Esophagus muscularis mucosa (tissue), 3 donors: ENCODE results near the gene RASSF3.

ENCODE experiments used
- POLR2A ChIP-seq: fragments of 450-650 bp; IDR thresholded peaks from one replicate; pipeline ENCODE4 v1.6.1; 2017; ENCODE audit warnings: antibody characterized with exemption, moderate library complexity, mild to moderate bottlenecking, low read depth
- POLR2AphosphoS5 ChIP-seq, 2 donors: sonication (generic); formaldehyde crosslinking; IDR thresholded peaks; one replicate each; pipeline ENCODE4 v1.6.1; 2017; ENCODE audit warnings: antibody characterized with exemption in 2 of 2
- TF ChIP-seq, protein P1 (sequence below), 3 experiments: fragments of 200-600 bp in 2 of 3; fragments of 450-650 bp in 1 of 3; sonication (generic) in 2 of 3; IDR thresholded peaks; one replicate each; pipeline ENCODE4 v1.5.1; 2017 to 2019; ENCODE audit warnings: antibody characterized with exemption in 3 of 3, mild to moderate bottlenecking in 2 of 3, moderate library complexity in 1 of 3

DNA sequence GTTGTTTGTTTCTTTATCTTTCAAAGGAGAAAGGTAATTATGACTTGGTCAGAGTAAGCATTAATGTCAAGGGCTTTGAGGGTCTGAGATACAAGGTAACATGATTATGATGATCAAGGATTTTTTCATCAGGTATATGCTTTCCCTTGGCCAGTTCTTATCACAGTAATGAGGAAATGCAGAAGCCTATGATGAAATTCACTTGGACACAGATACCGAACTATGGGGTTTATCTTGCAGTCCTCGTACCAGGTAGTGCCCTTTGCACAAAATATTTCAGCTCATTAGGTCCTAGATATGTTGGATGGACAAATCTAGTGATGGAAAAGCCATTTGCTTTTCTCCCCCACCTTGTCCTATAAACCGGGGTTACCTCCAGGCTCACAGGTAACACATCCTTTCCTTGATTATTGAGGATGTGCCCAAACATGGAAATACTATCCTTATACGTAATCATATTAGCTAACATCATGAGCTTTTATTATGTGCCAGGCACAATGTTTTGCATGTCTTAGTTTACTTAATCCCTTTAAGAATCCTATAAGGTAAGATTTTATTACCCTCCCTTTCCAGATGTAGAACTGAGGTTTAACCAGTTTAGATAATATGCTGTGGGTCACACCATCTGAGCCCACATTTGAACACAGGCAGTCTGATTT is 7.0 kb upstream of the RASSF3 start:
- TF ChIP-seq, protein P1, sequence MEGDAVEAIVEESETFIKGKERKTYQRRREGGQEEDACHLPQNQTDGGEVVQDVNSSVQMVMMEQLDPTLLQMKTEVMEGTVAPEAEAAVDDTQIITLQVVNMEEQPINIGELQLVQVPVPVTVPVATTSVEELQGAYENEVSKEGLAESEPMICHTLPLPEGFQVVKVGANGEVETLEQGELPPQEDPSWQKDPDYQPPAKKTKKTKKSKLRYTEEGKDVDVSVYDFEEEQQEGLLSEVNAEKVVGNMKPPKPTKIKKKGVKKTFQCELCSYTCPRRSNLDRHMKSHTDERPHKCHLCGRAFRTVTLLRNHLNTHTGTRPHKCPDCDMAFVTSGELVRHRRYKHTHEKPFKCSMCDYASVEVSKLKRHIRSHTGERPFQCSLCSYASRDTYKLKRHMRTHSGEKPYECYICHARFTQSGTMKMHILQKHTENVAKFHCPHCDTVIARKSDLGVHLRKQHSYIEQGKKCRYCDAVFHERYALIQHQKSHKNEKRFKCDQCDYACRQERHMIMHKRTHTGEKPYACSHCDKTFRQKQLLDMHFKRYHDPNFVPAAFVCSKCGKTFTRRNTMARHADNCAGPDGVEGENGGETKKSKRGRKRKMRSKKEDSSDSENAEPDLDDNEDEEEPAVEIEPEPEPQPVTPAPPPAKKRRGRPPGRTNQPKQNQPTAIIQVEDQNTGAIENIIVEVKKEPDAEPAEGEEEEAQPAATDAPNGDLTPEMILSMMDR (IDR thresholded peaks at IDR 0.05): no peak
- TF ChIP-seq POLR2A (no peak), POLR2AphosphoS5 (IDR thresholded peaks at IDR 0.05) (no peak)
